Measurements from ENCODE around the gene DMKN. TPM values are rescaled to one million over a fixed set of nuclear protein-coding genes. Genes with fewer than 3 reads are reported as not detected.
A peak's percentile ranks its signal among the peaks of the same experiment; 100 is the strongest.

Gene DMKN
- total and polyA plus RNA-seq, 12 donors: 2.7 to 70.5 (median 19.7) TPM

DNA sequence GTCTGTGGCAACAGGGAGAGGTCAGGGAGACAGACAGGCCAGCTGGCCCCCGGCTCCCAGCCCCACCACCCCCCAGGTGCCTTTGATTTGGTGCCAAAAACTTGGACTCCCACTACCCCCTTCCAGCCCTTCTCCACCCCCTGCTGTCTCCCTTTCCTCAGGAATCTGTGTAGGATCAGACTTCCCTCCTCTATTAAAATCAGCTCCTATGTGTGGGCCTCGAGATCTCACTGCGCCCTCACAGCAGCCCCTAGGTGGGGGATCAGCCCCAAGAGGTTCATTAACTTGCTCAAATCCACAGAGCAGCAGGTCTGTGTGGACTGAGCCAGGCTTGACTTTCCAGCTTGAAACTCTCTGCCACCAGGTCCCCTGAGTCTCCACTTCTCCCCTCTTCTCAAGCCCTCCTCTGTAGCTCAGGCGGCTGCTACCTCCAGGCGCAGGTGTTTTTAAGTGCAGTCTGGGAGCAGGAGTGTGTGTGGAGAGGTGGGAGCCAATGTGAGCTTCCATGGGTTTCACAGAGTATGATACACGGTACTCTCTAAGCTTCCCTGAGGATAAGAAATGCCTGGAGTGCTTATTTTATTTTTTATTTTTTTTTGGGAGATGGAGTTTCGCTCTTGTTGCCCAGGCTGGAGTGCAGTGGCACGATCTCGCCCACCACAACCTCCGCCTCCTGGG lies 21.5 kb upstream of the DMKN start:
- DNase-seq: no peak
- Histone ChIP-seq H3K27ac (no peak overlapping the region), H3K27me3 (peaks cover 16% of the 10 kb centered on the region), H3K4me3 (no peak overlapping the region), H3K36me3 (replicated peaks in 1 of 2) (no peaks in the 10 kb centered on the region), H3K4me1 (replicated peaks in 1 of 2) (no peaks in the 10 kb centered on the region), H3K9me3 (replicated peaks in 1 of 3) (no peaks in the 10 kb centered on the region)
- intact Hi-C loops (cut with DNase I): no loop called here
- WGBS, 4 donors: 66 to 82% (median 72%) methylated on average over 8 to 10 of the region's 10 CpGs
- no peak for TF ChIP-seq POLR2A (IDR thresholded peaks at IDR 0.05)
- TF ChIP-seq, protein P1, sequence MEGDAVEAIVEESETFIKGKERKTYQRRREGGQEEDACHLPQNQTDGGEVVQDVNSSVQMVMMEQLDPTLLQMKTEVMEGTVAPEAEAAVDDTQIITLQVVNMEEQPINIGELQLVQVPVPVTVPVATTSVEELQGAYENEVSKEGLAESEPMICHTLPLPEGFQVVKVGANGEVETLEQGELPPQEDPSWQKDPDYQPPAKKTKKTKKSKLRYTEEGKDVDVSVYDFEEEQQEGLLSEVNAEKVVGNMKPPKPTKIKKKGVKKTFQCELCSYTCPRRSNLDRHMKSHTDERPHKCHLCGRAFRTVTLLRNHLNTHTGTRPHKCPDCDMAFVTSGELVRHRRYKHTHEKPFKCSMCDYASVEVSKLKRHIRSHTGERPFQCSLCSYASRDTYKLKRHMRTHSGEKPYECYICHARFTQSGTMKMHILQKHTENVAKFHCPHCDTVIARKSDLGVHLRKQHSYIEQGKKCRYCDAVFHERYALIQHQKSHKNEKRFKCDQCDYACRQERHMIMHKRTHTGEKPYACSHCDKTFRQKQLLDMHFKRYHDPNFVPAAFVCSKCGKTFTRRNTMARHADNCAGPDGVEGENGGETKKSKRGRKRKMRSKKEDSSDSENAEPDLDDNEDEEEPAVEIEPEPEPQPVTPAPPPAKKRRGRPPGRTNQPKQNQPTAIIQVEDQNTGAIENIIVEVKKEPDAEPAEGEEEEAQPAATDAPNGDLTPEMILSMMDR (IDR thresholded peaks at IDR 0.05): no peak

DNA sequence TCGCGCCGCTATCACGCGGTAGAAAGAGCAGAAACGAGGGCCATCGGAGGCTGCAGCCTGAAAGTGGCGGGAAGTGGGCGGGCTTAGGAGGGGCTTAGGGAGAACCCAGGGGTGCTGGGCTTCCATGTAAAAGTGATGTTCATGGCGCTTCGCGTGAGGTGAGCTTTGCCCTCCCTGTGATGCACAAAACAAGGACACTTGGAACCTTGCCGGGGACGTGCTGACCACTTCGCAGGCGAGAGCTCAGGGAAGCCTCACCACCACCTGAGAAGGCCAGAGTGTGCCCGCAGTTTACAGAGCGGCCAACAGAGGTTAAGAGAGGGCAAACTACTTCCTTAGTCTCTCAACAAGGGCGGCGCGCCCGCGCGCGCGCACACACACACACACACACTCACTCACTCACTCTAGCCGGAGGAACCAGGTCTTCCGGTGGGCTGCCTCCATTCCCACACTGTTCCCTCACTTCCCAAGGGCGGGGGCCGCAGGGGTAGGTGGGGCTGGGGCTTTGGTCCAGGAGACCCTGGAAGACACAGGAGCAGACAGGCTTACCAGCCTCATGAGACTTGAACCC lies 20.5 kb upstream of the DMKN start:
- H3K27me3 ChIP-seq: peaks cover 23% of the 10 kb centered on the region
- peak in 2 of 7 donors; percentile 54 to 58 for DNase-seq
- WGBS, 4 donors: 2 to 8% (median 3%) methylated on average over 16 to 30 of the region's 30 CpGs

DNA sequence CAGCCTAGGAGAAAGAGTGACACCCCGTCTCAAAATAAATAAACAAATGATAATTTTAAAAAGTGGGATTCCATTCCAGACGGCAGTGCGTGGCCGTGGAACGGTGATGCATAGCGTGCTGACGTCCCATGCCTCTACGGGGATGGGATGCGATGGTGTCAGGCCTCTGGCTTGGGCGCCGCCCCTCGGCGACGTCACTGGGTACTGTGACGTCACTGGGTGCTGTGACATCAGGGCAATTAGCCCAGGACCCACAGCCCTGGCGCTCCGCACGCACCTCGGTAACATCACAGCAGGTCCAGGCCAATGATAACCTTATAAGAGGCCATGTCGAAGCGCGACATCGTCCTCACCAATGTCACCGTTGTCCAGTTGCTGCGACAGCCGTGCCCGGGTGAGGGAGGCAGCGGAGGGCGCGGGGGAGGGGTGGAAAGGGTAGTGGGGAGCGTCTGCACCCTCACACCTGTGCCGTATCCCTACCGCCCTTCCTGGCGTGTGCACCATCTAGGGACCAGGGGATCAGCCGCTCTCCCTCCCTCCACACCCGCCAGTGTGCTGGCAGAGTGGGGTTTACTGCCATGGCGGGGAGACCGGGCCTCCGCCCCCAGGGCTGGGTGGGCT lies 19.9 kb upstream of the DMKN start, which contains the start of gene GAPDHS:
TSS of gene GAPDHS (plus strand) at position 256 of the 621 bp plus-strand sequence. CDS start at position 328, 72 bp downstream.
- Histone ChIP-seq H3K36me3 (replicated peaks in 1 of 2) (no peaks in the 10 kb centered on the region), H3K27ac (no peak within 1 kb of the TSS), H3K9me3 (replicated peaks in 1 of 3) (no peaks in the 10 kb centered on the region), H3K4me3 (no peak within 1 kb of the TSS), H3K4me1 (replicated peaks in 1 of 2) (no peaks in the 10 kb centered on the region), H3K27me3 (peaks cover 29% of the 10 kb centered on the region)
- TF ChIP-seq, protein P1 (IDR thresholded peaks at IDR 0.05): no peak
- TF ChIP-seq POLR2A (IDR thresholded peaks at IDR 0.05): no peak
- intact Hi-C loops (cut with DNase I): no loop called here
- WGBS, 4 donors: 29 to 44% (median 34%) methylated on average over 25 to 39 of the region's 39 CpGs
- no peak for DNase-seq

More for the DNA sequence above, 20.5 kb upstream of the DMKN start:
- Histone ChIP-seq H3K36me3 (replicated peaks in 1 of 2) (no peaks in the 10 kb centered on the region), H3K4me1 (replicated peaks in 1 of 2) (no peaks in the 10 kb centered on the region), H3K27ac (no peak overlapping the region), H3K9me3 (replicated peaks in 1 of 3) (no peaks in the 10 kb centered on the region), H3K4me3 (no peak overlapping the region)
- intact Hi-C loops (cut with DNase I): no loop called here
- TF ChIP-seq, protein P1 (IDR thresholded peaks at IDR 0.05): no peak
- TF ChIP-seq POLR2A (IDR thresholded peaks at IDR 0.05): no peak

DNA sequence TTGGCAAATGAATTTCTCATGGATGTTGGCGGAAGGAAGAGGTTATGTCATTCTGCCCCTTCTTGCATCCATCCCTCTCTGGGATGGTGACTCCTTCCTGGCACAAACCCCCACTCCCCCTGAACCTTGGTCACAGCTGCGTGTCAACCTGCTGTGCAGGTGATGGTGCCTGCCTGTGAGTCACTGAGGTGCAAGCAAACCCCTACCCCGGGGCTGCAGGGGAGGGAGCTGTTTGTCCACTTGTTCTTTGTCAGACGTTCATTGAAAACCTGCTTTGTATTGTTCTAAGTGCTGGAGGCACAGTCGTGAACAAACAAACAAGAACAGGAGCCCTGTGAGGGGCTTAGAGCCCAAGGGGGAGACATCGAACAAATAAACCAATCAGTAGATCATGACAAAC lies 17.8 kb upstream of the DMKN start:
- TF ChIP-seq, protein P1 (IDR thresholded peaks at IDR 0.05): no peak
- no peak for TF ChIP-seq POLR2A (IDR thresholded peaks at IDR 0.05)
- no peak for DNase-seq
- Histone ChIP-seq H3K4me1 (replicated peaks in 1 of 2) (no peaks in the 10 kb centered on the region), H3K9me3 (replicated peaks in 1 of 3) (no peaks in the 10 kb centered on the region), H3K27me3 (peaks cover 29% of the 10 kb centered on the region), H3K36me3 (replicated peaks in 1 of 2) (no peaks in the 10 kb centered on the region), H3K27ac (no peak overlapping the region), H3K4me3 (no peak overlapping the region)
- intact Hi-C loops (cut with DNase I): no loop called here
- 41 to 56% (median 49%) methylated on average over 6 of the region's 6 CpGs for WGBS, 4 donors

Data from adrenal gland (tissue), 12 donors.